Measurements from ENCODE around the gene EFNB3. TPM values are rescaled to one million over a fixed set of nuclear protein-coding genes. Genes with fewer than 3 reads are reported as not detected.

Gene EFNB3
- total and polyA plus RNA-seq, 2 of the 4 experiments (the other 2 are of a cell fraction), result 0.54 to 2.0 TPM

- Histone ChIP-seq H3K9me1 (ENCODE audit: insufficient read depth, low read length) (no peaks in the 10 kb centered on the region), H4K91ac (ENCODE audit: insufficient read depth, low read depth, low read length) (no peak overlapping the region), H3K27ac (ENCODE audit: insufficient read depth, low read length) (no peak overlapping the region), H4K8ac (ENCODE audit: low read depth in 2 of 2, low read length in 2 of 2) (no peak overlapping the region), H3K4ac (ENCODE audit: low read depth, low read length) (no peak overlapping the region), H3K23ac (ENCODE audit: low read depth, low read length) (no peak overlapping the region), H3K14ac (replicated peaks; ENCODE audit: low read depth, low read length) (no peak overlapping the region), H3K4me1 (ENCODE audit: control insufficient read depth, insufficient read depth, low read length) (peaks cover 3% of the 10 kb centered on the region; the same call in 1 of the 2 replicates), H3K27me3 (ENCODE audit: control insufficient read depth, insufficient read depth, low read length) (peaks cover 52% of the 10 kb centered on the region), H2AFZ (replicated peaks; ENCODE audit: low read length, poor library complexity) (no peak overlapping the region), H3K56ac (ENCODE audit: extremely low read depth, insufficient read depth, low read length) (no peak overlapping the region), H3K18ac (ENCODE audit: low read depth, low read length) (no peak overlapping the region), H2BK120ac (ENCODE audit: low read depth, low read length) (no peak overlapping the region), H4K20me1 (ENCODE audit: insufficient read depth, low read length) (no peaks in the 10 kb centered on the region), H2BK15ac (ENCODE audit: low read depth, low read length) (no peak overlapping the region), H3K9ac (ENCODE audit: low read depth, low read length) (no peak overlapping the region), H3K4me3 (ENCODE audit: insufficient read depth, low read depth, low read length) (no peak overlapping the region), H3K79me1 (ENCODE audit: low read depth in 1 of 2, low read length in 2 of 2) (no peaks in the 10 kb centered on the region), H2BK20ac (ENCODE audit: low read depth, low read length) (no peak overlapping the region), H2BK5ac (ENCODE audit: low read depth, low read length, poor library complexity, severe bottlenecking) (no peak overlapping the region), H3K4me2 (ENCODE audit: low read depth, low read length) (no peak overlapping the region), H4K5ac (ENCODE audit: low read depth, low read length) (no peak overlapping the region), H2AK5ac (ENCODE audit: low read depth, low read length) (no peak overlapping the region), H3K36me3 (ENCODE audit: control insufficient read depth, insufficient read depth, low read length) (peaks cover 2% of the 10 kb centered on the region; the same call in 1 of the 2 replicates), H2AK9ac (replicated peaks; ENCODE audit: low read depth, low read length, poor library complexity) (no peak overlapping the region), H3K9me3 (ENCODE audit: control insufficient read depth, insufficient read depth, low read length) (no peaks in the 10 kb centered on the region)
- POLR2A ChIA-PET (ENCODE audit: unreplicated experiment), result no interaction called here
- CTCF ChIA-PET, result interaction anchor here (1.0 kb wide), 1 partner anchor 74 kb away, joined by 3 read pairs; no protein-coding TSS in a partner anchor
- in situ Hi-C loops (cut with MboI; ENCODE audit: low sequenced_read_pairs), result no loop called here
- DNase-seq, result no peak
- WGBS, 2 experiments (ENCODE audit: extremely low coverage in 2 of 2, insufficient read length in 1 of 2), result no CpG with 5 or more reads among the region's 3 CpGs
- TF ChIP-seq MAFK (IDR thresholded peaks at IDR 0.05; ENCODE audit: low read depth, low read length) (no peak), SMC3 (IDR thresholded peaks at IDR 0.05; ENCODE audit: low read depth, low read length) (no peak), RCOR1 (IDR thresholded peaks at IDR 0.05; ENCODE audit: insufficient replicate concordance, low read length) (no peak)
- dilution Hi-C loops (cut with HindIII; ENCODE audit: low sequenced_read_pairs, unreplicated experiment), result no loop called here
- no TSS peak for BruUV-seq (replicated peaks)
- ATAC-seq (ENCODE audit: low read depth), result no peak
- intact Hi-C loops (cut with micrococcal nuclease), result no loop called here
Measured at GRCh38 chr17:7706631-7707354, 1.8 kb downstream of the EFNB3 start.
